SK-N-SH treated with all-trans-retinoic acid at 6 μM for 48 hours (cell line): ENCODE results near the gene ADRA2B.

ENCODE experiments used
- ATAC-seq: fragments of 200-7000 bp; cut with Tn5 transposase; 3 replicates; pipeline ENCODE4 v1.9.1; 2020; ENCODE audit warnings: mild to moderate bottlenecking, moderate library complexity
- ARNTL ChIP-seq: fragments of 450-650 bp; formaldehyde crosslinking; IDR thresholded peaks from 2 replicates; pipeline ENCODE4 v1.5.0; 2020; ENCODE audit warnings: low read depth, mild to moderate bottlenecking, moderate library complexity, borderline replicate concordance
- BACH2 ChIP-seq: fragments of 250-450 bp; sonication (Bioruptor Pico); IDR thresholded peaks from 2 replicates; pipeline ENCODE4 v1.9.0; 2021; ENCODE audit warnings: mild to moderate bottlenecking, borderline replicate concordance
- CSDC2 ChIP-seq: fragments of 250-450 bp; sonication (Bioruptor Pico); IDR thresholded peaks from 2 replicates; pipeline ENCODE4 v1.5.0; 2020; ENCODE audit warnings: mild to moderate bottlenecking, moderate library complexity
- ESRRG ChIP-seq: fragments of 250-450 bp; sonication (Bioruptor Pico); IDR thresholded peaks from 2 replicates; pipeline ENCODE4 v1.6.1; 2021; ENCODE audit warnings: mild to moderate bottlenecking
- GLIS3 ChIP-seq: fragments of 250-450 bp; sonication (Bioruptor Pico); IDR thresholded peaks from 2 replicates; pipeline ENCODE4 v1.5.0; 2020; ENCODE audit warnings: mild to moderate bottlenecking, moderate library complexity
- ISL1 ChIP-seq: fragments of 250-450 bp; sonication (Bioruptor Pico); IDR thresholded peaks from 2 replicates; pipeline ENCODE4 v2.1.2; 2022; ENCODE audit warnings: mild to moderate bottlenecking, moderate library complexity
- OSR1 ChIP-seq: fragments of 250-450 bp; sonication (Bioruptor Pico); IDR thresholded peaks from 2 replicates; pipeline ENCODE4 v1.8.0; 2022; ENCODE audit warnings: moderate library complexity, mild to moderate bottlenecking, inconsistent platforms
- PPARA ChIP-seq: fragments of 250-450 bp; sonication (Bioruptor Pico); IDR thresholded peaks from 2 replicates; pipeline ENCODE4 v1.5.0; 2020; ENCODE audit warnings: mild to moderate bottlenecking, borderline replicate concordance
- RARB ChIP-seq: fragments of 250-450 bp; sonication (Bioruptor Pico); IDR thresholded peaks from 2 replicates; pipeline ENCODE4 v1.8.0; 2021; ENCODE audit warnings: mild to moderate bottlenecking, moderate library complexity
- SNAI2 ChIP-seq: fragments of 250-450 bp; sonication (Bioruptor Pico); IDR thresholded peaks from 2 replicates; pipeline ENCODE4 v1.5.0; 2020; ENCODE audit warnings: mild to moderate bottlenecking, moderate library complexity
- TCF4 ChIP-seq: fragments of 250-450 bp; sonication (Bioruptor Pico); IDR thresholded peaks from 2 replicates; pipeline ENCODE4 v1.8.0; 2021; ENCODE audit warnings: mild to moderate bottlenecking, moderate library complexity, borderline replicate concordance
- TOX ChIP-seq: fragments of 250-450 bp; sonication (Bioruptor Pico); IDR thresholded peaks from 2 replicates; pipeline ENCODE4 v1.8.0; 2021; ENCODE audit warnings: mild to moderate bottlenecking, moderate library complexity, borderline replicate concordance
- ZC3H10 ChIP-seq: fragments of 250-450 bp; sonication (Bioruptor Pico); IDR thresholded peaks from 2 replicates; pipeline ENCODE4 v1.5.1; 2021; ENCODE audit warnings: mild to moderate bottlenecking, moderate library complexity
- ZFP3 ChIP-seq: fragments of 250-450 bp; sonication (Bioruptor Pico); IDR thresholded peaks from 2 replicates; pipeline ENCODE4 v1.5.0; 2020; ENCODE audit warnings: mild to moderate bottlenecking, moderate library complexity
- ZFP30 ChIP-seq: fragments of 450-650 bp; formaldehyde crosslinking; IDR thresholded peaks from 2 replicates; pipeline ENCODE4 v1.5.0; 2022; ENCODE audit warnings: mild to moderate bottlenecking, moderate library complexity
- ZNF565 ChIP-seq: fragments of 450-650 bp; formaldehyde crosslinking; conservative IDR thresholded peaks from 2 replicates; pipeline ENCODE4 v1.5.0; 2020; ENCODE audit warnings: low read depth, mild to moderate bottlenecking, moderate library complexity
- ZNF70 ChIP-seq: fragments of 450-650 bp; formaldehyde crosslinking; IDR thresholded peaks from 2 replicates; pipeline ENCODE4 v1.5.0; 2020; ENCODE audit warnings: mild to moderate bottlenecking, moderate library complexity
- TF ChIP-seq, protein P1 (sequence below): fragments of 250-450 bp; sonication (Bioruptor Pico); IDR thresholded peaks from 2 replicates; pipeline ENCODE4 v1.5.1; 2021; ENCODE audit warnings: mild to moderate bottlenecking, moderate library complexity
- TF ChIP-seq, protein P2 (sequence below): fragments of 250-450 bp; sonication (Bioruptor Pico); IDR thresholded peaks from 2 replicates; pipeline ENCODE4 v1.8.0; 2021; ENCODE audit warnings: low read depth, mild to moderate bottlenecking, moderate library complexity, borderline replicate concordance
- TF ChIP-seq, protein P3 (sequence below): fragments of 250-450 bp; sonication (Bioruptor Pico); IDR thresholded peaks from 2 replicates; pipeline ENCODE4 v1.8.0; 2020; ENCODE audit warnings: mild to moderate bottlenecking, moderate library complexity, borderline replicate concordance

ADRA2B gene

DNA sequence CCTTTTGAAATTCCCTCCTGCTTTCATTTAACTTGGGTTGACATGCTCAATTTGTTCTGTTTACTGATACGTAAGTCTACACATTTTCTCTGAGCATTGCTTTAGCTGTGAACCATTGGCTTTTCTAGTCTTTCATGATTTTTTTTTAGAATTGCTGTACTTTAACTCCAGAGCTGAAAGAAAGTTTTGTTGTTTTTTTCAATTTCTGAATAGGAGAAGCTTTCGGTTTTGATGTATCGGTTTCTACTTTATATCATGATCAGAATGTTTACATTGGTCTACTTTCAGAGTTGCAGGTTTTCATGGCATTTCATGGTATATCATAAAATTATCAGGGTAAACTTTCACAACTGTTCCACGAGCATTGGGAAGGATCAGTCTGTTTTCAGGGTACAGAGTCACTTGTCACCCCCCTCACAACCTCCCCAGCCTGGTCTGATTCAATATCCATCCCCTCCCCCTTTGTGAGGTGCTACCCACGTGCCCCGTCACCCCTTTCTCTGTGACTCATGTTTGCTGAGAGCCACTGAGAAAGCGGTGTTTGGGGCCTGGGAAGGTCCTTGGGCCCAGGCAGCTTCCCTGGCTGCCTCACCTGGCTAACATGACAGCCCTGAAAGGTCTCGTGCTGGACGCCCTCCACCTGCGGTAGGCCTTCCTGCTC, 14.9 kb upstream of the ADRA2B start:
- no peak for ATAC-seq
- TF ChIP-seq ISL1 (CRISPR knock-in tag) = no peak
- TF ChIP-seq TCF4 = no peak
- TF ChIP-seq ZC3H10 (CRISPR knock-in tag) = no peak
- no peak for TF ChIP-seq PPARA (CRISPR knock-in tag)
- no peak for TF ChIP-seq ZNF70
- no peak for TF ChIP-seq SNAI2
- no peak for TF ChIP-seq ZNF565 (CRISPR knock-in tag)
- TF ChIP-seq, protein P1, sequence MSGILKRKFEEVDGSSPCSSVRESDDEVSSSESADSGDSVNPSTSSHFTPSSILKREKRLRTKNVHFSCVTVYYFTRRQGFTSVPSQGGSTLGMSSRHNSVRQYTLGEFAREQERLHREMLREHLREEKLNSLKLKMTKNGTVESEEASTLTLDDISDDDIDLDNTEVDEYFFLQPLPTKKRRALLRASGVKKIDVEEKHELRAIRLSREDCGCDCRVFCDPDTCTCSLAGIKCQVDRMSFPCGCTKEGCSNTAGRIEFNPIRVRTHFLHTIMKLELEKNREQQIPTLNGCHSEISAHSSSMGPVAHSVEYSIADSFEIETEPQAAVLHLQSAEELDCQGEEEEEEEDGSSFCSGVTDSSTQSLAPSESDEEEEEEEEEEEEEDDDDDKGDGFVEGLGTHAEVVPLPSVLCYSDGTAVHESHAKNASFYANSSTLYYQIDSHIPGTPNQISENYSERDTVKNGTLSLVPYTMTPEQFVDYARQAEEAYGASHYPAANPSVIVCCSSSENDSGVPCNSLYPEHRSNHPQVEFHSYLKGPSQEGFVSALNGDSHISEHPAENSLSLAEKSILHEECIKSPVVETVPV (CRISPR knock-in tag) = no peak
- TF ChIP-seq, protein P2, sequence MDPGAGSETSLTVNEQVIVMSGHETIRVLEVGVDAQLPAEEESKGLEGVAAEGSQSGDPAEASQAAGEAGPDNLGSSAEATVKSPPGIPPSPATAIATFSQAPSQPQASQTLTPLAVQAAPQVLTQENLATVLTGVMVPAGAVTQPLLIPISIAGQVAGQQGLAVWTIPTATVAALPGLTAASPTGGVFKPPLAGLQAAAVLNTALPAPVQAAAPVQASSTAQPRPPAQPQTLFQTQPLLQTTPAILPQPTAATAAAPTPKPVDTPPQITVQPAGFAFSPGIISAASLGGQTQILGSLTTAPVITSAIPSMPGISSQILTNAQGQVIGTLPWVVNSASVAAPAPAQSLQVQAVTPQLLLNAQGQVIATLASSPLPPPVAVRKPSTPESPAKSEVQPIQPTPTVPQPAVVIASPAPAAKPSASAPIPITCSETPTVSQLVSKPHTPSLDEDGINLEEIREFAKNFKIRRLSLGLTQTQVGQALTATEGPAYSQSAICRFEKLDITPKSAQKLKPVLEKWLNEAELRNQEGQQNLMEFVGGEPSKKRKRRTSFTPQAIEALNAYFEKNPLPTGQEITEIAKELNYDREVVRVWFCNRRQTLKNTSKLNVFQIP (CRISPR knock-in tag) = no peak
- TF ChIP-seq, protein P3, sequence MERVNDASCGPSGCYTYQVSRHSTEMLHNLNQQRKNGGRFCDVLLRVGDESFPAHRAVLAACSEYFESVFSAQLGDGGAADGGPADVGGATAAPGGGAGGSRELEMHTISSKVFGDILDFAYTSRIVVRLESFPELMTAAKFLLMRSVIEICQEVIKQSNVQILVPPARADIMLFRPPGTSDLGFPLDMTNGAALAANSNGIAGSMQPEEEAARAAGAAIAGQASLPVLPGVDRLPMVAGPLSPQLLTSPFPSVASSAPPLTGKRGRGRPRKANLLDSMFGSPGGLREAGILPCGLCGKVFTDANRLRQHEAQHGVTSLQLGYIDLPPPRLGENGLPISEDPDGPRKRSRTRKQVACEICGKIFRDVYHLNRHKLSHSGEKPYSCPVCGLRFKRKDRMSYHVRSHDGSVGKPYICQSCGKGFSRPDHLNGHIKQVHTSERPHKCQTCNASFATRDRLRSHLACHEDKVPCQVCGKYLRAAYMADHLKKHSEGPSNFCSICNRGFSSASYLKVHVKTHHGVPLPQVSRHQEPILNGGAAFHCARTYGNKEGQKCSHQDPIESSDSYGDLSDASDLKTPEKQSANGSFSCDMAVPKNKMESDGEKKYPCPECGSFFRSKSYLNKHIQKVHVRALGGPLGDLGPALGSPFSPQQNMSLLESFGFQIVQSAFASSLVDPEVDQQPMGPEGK (CRISPR knock-in tag) = no peak
- TF ChIP-seq ARNTL (CRISPR knock-in tag) = no peak
- TF ChIP-seq ZFP30 = no peak
- TF ChIP-seq RARB = no peak
- no peak for TF ChIP-seq GLIS3 (CRISPR knock-in tag)

DNA sequence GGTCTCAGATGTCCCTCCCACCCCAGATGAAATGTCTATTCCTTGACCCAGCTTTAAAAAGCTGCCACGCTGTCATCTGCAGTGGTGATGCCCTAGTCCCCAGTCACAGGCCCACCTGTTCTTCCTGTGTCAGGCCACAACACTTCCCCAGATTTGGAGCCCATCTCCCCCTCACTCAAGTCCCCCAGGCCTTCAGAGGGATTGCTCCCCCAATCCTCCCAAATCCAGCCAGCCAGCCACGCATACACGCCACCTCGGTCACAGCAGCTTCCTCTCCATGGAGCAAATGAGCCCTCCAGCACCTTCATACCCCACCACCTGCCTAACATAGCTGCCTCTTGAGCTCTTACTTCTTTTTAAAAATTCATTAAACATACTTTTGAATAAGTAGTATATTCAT, 14.1 kb upstream of the ADRA2B start:
- no peak for TF ChIP-seq TCF4
- TF ChIP-seq ZC3H10 (CRISPR knock-in tag) = no peak
- TF ChIP-seq ESRRG = no peak
- no peak for ATAC-seq

DNA sequence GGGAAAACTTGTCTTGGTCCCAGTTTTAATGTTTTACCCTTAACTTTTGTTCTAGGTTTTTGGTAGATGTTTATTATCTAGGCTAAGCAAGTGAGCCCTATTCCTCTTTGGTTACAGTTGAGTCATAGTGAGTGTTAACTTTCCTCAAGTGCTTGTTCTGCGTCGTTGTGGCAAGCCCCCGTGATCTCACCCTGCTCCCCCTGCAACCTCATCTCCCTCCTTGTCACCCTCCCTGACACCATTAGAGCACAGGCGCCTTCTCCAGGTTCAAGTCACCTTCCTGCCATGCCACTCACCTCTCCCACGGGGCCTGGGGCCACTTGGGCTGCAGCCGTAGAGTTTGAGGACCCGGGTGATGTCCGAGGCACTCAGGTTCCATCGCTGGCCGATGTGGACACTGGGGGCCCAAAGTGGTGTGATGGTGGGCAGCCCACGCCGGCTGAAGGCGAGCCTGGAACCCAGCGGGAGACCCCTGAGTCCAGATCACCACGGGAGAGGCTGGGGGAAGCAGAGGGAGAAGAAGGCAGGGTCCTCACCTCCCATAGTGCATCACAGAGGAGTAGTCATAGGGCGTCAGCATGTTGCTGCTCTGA, 13.3 kb upstream of the ADRA2B start:
- TF ChIP-seq ZFP3 (CRISPR knock-in tag) = no peak
- no peak for TF ChIP-seq CSDC2
- TF ChIP-seq RARB = no peak
- no peak for TF ChIP-seq BACH2 (CRISPR knock-in tag)
- no peak for TF ChIP-seq ZNF70
- TF ChIP-seq, protein P1 (CRISPR knock-in tag) = no peak
- TF ChIP-seq, protein P3 (CRISPR knock-in tag) = no peak
- TF ChIP-seq ISL1 (CRISPR knock-in tag) = no peak
- TF ChIP-seq TOX (CRISPR knock-in tag) = no peak
- TF ChIP-seq TCF4 = no peak
- TF ChIP-seq GLIS3 (CRISPR knock-in tag) = no peak
- no peak for TF ChIP-seq OSR1 (CRISPR knock-in tag)
- ATAC-seq = no peak

DNA sequence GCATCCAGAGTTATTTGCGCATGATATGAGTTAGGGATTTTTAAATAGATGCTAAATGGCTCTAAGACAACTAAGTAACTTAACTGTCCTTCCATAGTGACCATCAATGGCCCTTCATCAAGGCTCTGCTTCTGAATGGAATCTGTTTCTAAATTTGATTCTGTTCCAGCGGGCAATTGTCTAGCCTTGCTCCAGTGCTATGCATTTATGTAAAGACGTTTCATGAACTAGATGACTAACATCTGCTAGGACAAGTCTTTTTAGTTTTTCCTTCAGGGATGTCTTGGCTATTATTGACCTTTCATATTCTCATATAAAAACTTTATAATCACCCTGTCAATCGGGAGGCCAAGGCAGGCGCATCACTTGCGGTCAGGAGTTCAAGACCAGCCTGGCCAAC, 12.1 kb upstream of the ADRA2B start:
- ATAC-seq = no peak
- TF ChIP-seq PPARA (CRISPR knock-in tag) = no peak
- TF ChIP-seq RARB = no peak
- no peak for TF ChIP-seq CSDC2
- no peak for TF ChIP-seq ZNF70
- no peak for TF ChIP-seq BACH2 (CRISPR knock-in tag)
- TF ChIP-seq, protein P3 (CRISPR knock-in tag) = no peak
- no peak for TF ChIP-seq ARNTL (CRISPR knock-in tag)
- TF ChIP-seq TCF4 = no peak
- TF ChIP-seq SNAI2 = no peak
- TF ChIP-seq ZFP3 (CRISPR knock-in tag) = no peak
- no peak for TF ChIP-seq GLIS3 (CRISPR knock-in tag)
- TF ChIP-seq ZFP30 = no peak
- no peak for TF ChIP-seq ESRRG
- no peak for TF ChIP-seq ISL1 (CRISPR knock-in tag)
- TF ChIP-seq, protein P1 (CRISPR knock-in tag) = no peak
- TF ChIP-seq OSR1 (CRISPR knock-in tag) = no peak
- TF ChIP-seq ZNF565 (CRISPR knock-in tag) = no peak
